ENCODE data around the gene THSD4.

The THSD4 gene

GRCh38 chr15:71448688-71449114 lies 333.4 kb downstream of the THSD4 start:
- Histone ChIP-seq H2AFZ (ENCODE audit: low read length, unreplicated experiment) (no peak overlapping the region), H3K36me3 (ENCODE audit: insufficient read depth, low read length) (no peaks in the 10 kb centered on the region), H3K27me3 (ENCODE audit: insufficient read depth, low read length) (no peaks in the 10 kb centered on the region)

GRCh38 chr15:71449363-71449762 lies 334.1 kb downstream of the THSD4 start:
- no peak overlapping the region for H2AFZ ChIP-seq (ENCODE audit: low read length, unreplicated experiment)
- H3K36me3 ChIP-seq (ENCODE audit: insufficient read depth, low read length), result no peaks in the 10 kb centered on the region
- no peaks in the 10 kb centered on the region for H3K79me2 ChIP-seq (ENCODE audit: control insufficient read depth, insufficient read depth, low read length, unreplicated experiment)
- peaks cover 33% of the 10 kb centered on the region for H3K4me1 ChIP-seq (ENCODE audit: control insufficient read depth, insufficient read depth, low read length, unreplicated experiment)
- H3K27ac ChIP-seq (ENCODE audit: low read depth, low read length), result no peak overlapping the region
- H3K27me3 ChIP-seq (ENCODE audit: insufficient read depth, low read length), result no peaks in the 10 kb centered on the region
- H3K4me3 ChIP-seq (ENCODE audit: low read depth, low read length), result no peak overlapping the region

More at GRCh38 chr15:71448688-71449114, 333.4 kb downstream of the THSD4 start:
- H3K27ac ChIP-seq (ENCODE audit: low read depth, low read length), result no peak overlapping the region
- H3K4me3 ChIP-seq (ENCODE audit: low read depth, low read length), result no peak overlapping the region
- H3K4me1 ChIP-seq (ENCODE audit: control insufficient read depth, insufficient read depth, low read length, unreplicated experiment), result peaks cover 33% of the 10 kb centered on the region
- H3K79me2 ChIP-seq (ENCODE audit: control insufficient read depth, insufficient read depth, low read length, unreplicated experiment), result no peaks in the 10 kb centered on the region

GRCh38 chr15:71449956-71450355 lies 334.7 kb downstream of the THSD4 start:
- H2AFZ ChIP-seq (ENCODE audit: low read length, unreplicated experiment), result no peak overlapping the region

GRCh38 chr15:71451130-71451529 lies 335.9 kb downstream of the THSD4 start:
- H3K4me3 ChIP-seq (ENCODE audit: low read depth, low read length), result no peak overlapping the region
- H3K4me1 ChIP-seq (ENCODE audit: control insufficient read depth, insufficient read depth, low read length, unreplicated experiment), result peaks cover 21% of the 10 kb centered on the region
- no peak overlapping the region for H2AFZ ChIP-seq (ENCODE audit: low read length, unreplicated experiment)
- H3K79me2 ChIP-seq (ENCODE audit: control insufficient read depth, insufficient read depth, low read length, unreplicated experiment), result no peaks in the 10 kb centered on the region
- no peaks in the 10 kb centered on the region for H3K27me3 ChIP-seq (ENCODE audit: insufficient read depth, low read length)
- H3K27ac ChIP-seq (ENCODE audit: low read depth, low read length), result no peak overlapping the region
- H3K36me3 ChIP-seq (ENCODE audit: insufficient read depth, low read length), result no peaks in the 10 kb centered on the region

More at GRCh38 chr15:71449956-71450355, 334.7 kb downstream of the THSD4 start:
- Histone ChIP-seq H3K27me3 (ENCODE audit: insufficient read depth, low read length) (no peaks in the 10 kb centered on the region), H3K36me3 (ENCODE audit: insufficient read depth, low read length) (no peaks in the 10 kb centered on the region), H3K4me1 (ENCODE audit: control insufficient read depth, insufficient read depth, low read length, unreplicated experiment) (peaks cover 29% of the 10 kb centered on the region), H3K79me2 (ENCODE audit: control insufficient read depth, insufficient read depth, low read length, unreplicated experiment) (no peaks in the 10 kb centered on the region), H3K27ac (ENCODE audit: low read depth, low read length) (no peak overlapping the region), H3K4me3 (ENCODE audit: low read depth, low read length) (no peak overlapping the region)

- no peak overlapping the region for H3K4me3 ChIP-seq (ENCODE audit: low read depth, low read length)
- no peaks in the 10 kb centered on the region for H3K36me3 ChIP-seq (ENCODE audit: insufficient read depth, low read length)
- H3K27me3 ChIP-seq (ENCODE audit: insufficient read depth, low read length), result no peaks in the 10 kb centered on the region
- peaks cover 7% of the 10 kb centered on the region for H3K4me1 ChIP-seq (ENCODE audit: control insufficient read depth, insufficient read depth, low read length, unreplicated experiment)
- no peak overlapping the region for H3K27ac ChIP-seq (ENCODE audit: low read depth, low read length)
- H3K79me2 ChIP-seq (ENCODE audit: control insufficient read depth, insufficient read depth, low read length, unreplicated experiment), result no peaks in the 10 kb centered on the region
- no peak overlapping the region for H2AFZ ChIP-seq (ENCODE audit: low read length, unreplicated experiment)
Observed at GRCh38 chr15:71452893-71453292, 337.6 kb downstream of the THSD4 start.

DNA sequence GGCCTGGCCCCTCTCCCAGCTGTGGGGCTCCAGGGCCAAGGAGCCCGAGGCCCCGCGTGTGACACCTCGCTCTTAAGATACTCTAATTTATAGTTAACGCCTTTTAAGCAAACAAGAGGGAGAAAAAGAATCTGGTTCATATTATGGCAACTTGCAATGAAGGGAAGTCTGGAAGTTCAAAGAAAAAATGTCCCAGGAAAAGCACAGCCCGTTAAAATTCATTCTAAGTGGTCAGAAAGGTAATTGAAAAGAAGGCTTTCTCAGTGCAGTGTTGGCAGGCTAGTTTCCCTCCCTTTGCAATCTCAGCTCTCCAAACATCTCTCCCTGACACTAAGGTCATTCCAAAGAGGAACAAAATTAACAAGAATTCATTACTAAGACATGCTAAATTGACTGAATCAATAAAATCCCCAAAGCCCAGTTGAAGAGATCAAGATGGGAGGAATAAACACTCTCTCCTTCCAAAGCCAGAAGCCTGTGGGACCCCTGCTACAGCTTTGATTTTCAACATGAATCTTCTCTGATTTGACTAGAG lies 339.3 kb downstream of the THSD4 start:
- Histone ChIP-seq H3K79me2 (ENCODE audit: control insufficient read depth, insufficient read depth, low read length, unreplicated experiment) (no peaks in the 10 kb centered on the region), H3K27me3 (ENCODE audit: insufficient read depth, low read length) (no peaks in the 10 kb centered on the region), H3K27ac (ENCODE audit: low read depth, low read length) (no peak overlapping the region), H3K36me3 (ENCODE audit: insufficient read depth, low read length) (no peaks in the 10 kb centered on the region), H3K4me3 (ENCODE audit: low read depth, low read length) (no peak overlapping the region), H3K4me1 (ENCODE audit: control insufficient read depth, insufficient read depth, low read length, unreplicated experiment) (no peaks in the 10 kb centered on the region), H2AFZ (ENCODE audit: low read length, unreplicated experiment) (no peak overlapping the region)

GRCh38 chr15:71455107-71455506 lies 339.8 kb downstream of the THSD4 start:
- Histone ChIP-seq H3K27me3 (ENCODE audit: insufficient read depth, low read length) (no peaks in the 10 kb centered on the region), H3K4me1 (ENCODE audit: control insufficient read depth, insufficient read depth, low read length, unreplicated experiment) (no peaks in the 10 kb centered on the region), H2AFZ (ENCODE audit: low read length, unreplicated experiment) (no peak overlapping the region), H3K4me3 (ENCODE audit: low read depth, low read length) (no peak overlapping the region), H3K36me3 (ENCODE audit: insufficient read depth, low read length) (no peaks in the 10 kb centered on the region), H3K27ac (ENCODE audit: low read depth, low read length) (no peak overlapping the region), H3K79me2 (ENCODE audit: control insufficient read depth, insufficient read depth, low read length, unreplicated experiment) (no peaks in the 10 kb centered on the region)

- H3K27me3 ChIP-seq (ENCODE audit: insufficient read depth, low read length), result no peaks in the 10 kb centered on the region
- H3K79me2 ChIP-seq (ENCODE audit: control insufficient read depth, insufficient read depth, low read length, unreplicated experiment), result no peaks in the 10 kb centered on the region
- no peak overlapping the region for H3K4me3 ChIP-seq (ENCODE audit: low read depth, low read length)
- H3K4me1 ChIP-seq (ENCODE audit: control insufficient read depth, insufficient read depth, low read length, unreplicated experiment), result no peaks in the 10 kb centered on the region
- H3K27ac ChIP-seq (ENCODE audit: low read depth, low read length), result no peak overlapping the region
- no peak overlapping the region for H2AFZ ChIP-seq (ENCODE audit: low read length, unreplicated experiment)
- no peaks in the 10 kb centered on the region for H3K36me3 ChIP-seq (ENCODE audit: insufficient read depth, low read length)
Observed at GRCh38 chr15:71455878-71456277, 340.6 kb downstream of the THSD4 start.

DNA sequence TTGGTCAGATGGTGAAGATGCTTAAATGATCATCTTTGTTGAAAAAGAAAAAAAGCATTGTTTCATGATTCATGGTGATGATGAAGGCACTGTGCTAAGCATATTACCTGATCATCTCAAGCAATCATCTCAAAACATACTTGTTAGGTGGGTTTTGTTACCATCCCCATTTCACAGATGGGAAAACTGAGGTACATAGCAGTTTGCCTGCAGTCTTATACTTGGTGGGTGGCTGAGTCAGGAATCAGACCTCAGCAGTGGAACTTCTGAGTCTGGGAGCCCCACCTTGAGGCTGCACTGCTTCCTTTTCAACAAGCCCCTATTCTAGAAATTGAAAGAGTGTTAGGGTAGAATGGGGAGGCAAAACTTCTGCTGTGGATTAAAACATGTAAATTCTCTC lies 341.1 kb downstream of the THSD4 start:
- H3K79me2 ChIP-seq (ENCODE audit: control insufficient read depth, insufficient read depth, low read length, unreplicated experiment), result no peaks in the 10 kb centered on the region
- H3K27ac ChIP-seq (ENCODE audit: low read depth, low read length), result no peak overlapping the region
- H3K4me3 ChIP-seq (ENCODE audit: low read depth, low read length), result no peak overlapping the region
- no peaks in the 10 kb centered on the region for H3K36me3 ChIP-seq (ENCODE audit: insufficient read depth, low read length)
- no peaks in the 10 kb centered on the region for H3K4me1 ChIP-seq (ENCODE audit: control insufficient read depth, insufficient read depth, low read length, unreplicated experiment)
- H3K27me3 ChIP-seq (ENCODE audit: insufficient read depth, low read length), result no peaks in the 10 kb centered on the region
- H2AFZ ChIP-seq (ENCODE audit: low read length, unreplicated experiment), result no peak overlapping the region

- Histone ChIP-seq H3K4me1 (ENCODE audit: control insufficient read depth, insufficient read depth, low read length, unreplicated experiment) (no peaks in the 10 kb centered on the region), H3K4me3 (ENCODE audit: low read depth, low read length) (no peak overlapping the region), H3K27ac (ENCODE audit: low read depth, low read length) (no peak overlapping the region), H3K79me2 (ENCODE audit: control insufficient read depth, insufficient read depth, low read length, unreplicated experiment) (no peaks in the 10 kb centered on the region), H3K27me3 (ENCODE audit: insufficient read depth, low read length) (no peaks in the 10 kb centered on the region), H3K36me3 (ENCODE audit: insufficient read depth, low read length) (no peaks in the 10 kb centered on the region), H2AFZ (ENCODE audit: low read length, unreplicated experiment) (no peak overlapping the region)
Observed at GRCh38 chr15:71456811-71457210, 341.5 kb downstream of the THSD4 start.

DNA sequence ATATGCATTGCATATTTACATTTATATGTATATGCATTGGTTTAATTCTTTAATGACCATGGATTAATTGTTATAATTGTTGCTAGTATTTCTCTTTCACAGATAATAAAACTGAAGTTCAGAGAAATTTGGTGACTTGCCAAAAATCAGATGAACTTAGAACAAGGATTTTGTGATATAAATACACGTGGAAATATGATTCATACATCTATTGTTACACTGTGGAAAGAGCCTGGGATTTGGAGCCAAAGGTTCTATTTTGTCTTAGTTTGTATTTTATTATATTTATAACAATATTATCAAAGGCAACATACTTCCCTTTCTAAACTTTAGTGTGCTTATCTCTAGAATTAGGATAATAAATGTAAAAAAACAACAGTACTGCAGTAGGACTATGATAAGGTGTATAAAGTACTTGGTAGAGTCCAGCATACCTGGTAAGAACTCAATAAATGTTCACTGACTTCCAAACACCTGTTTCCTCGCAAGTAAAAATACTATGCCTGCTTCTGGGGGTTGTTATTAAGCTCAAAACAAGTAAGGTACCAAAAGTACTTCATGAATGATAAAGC lies 342.9 kb downstream of the THSD4 start:
- no peaks in the 10 kb centered on the region for H3K27me3 ChIP-seq (ENCODE audit: insufficient read depth, low read length)
- no peak overlapping the region for H2AFZ ChIP-seq (ENCODE audit: low read length, unreplicated experiment)
- H3K27ac ChIP-seq (ENCODE audit: low read depth, low read length), result no peak overlapping the region

More for the DNA sequence above, 342.9 kb downstream of the THSD4 start:
- Histone ChIP-seq H3K4me3 (ENCODE audit: low read depth, low read length) (no peak overlapping the region), H3K79me2 (ENCODE audit: control insufficient read depth, insufficient read depth, low read length, unreplicated experiment) (no peaks in the 10 kb centered on the region), H3K4me1 (ENCODE audit: control insufficient read depth, insufficient read depth, low read length, unreplicated experiment) (no peaks in the 10 kb centered on the region), H3K36me3 (ENCODE audit: insufficient read depth, low read length) (no peaks in the 10 kb centered on the region)

Data from ACC112 (cell line).